ENCODE results near the gene NR3C2. TPM values are rescaled to one million over a fixed set of nuclear protein-coding genes. Genes with fewer than 3 reads are reported as not detected.

Gene NR3C2
- total RNA-seq, 1 donor from 2014 or later = 42.3 TPM

GRCh38 chr4:148259841-148260240 lies 182.4 kb downstream of the NR3C2 start:
- no peaks in the 10 kb centered on the region for H3K27me3 ChIP-seq
- no peak overlapping the region for H3K27ac ChIP-seq
- no peak overlapping the region for H3K4me3 ChIP-seq
- no peaks in the 10 kb centered on the region for H3K36me3 ChIP-seq
- intact Hi-C loops (cut with DNase I) = no loop called here
- TF ChIP-seq CTCF (IDR thresholded peaks at IDR 0.05) = no peak
- DNase-seq (ENCODE audit: low spot score in 2 of 2) = no peak
- H3K9me3 ChIP-seq = no peaks in the 10 kb centered on the region
- H3K4me1 ChIP-seq = no peaks in the 10 kb centered on the region

DNA sequence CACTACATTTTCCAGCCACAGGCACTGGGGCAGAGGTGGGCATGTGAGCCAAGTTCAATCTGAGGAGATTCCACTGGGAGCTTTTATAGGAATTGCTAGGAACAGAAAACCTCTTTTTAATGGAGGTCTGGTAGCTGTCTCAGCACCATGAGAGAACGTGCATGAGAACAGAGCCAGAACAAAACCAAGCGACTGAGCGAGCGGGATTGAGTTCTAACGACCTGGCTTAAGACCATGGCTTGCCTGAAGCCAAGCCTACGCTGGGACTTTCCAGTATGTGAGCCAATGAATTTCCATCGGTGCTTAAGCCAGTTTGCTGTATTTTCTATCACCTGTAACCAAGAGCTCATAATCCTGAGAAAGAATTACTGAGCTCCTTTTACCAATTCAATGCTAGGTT lies 183.7 kb downstream of the NR3C2 start:
- no peak for TF ChIP-seq CTCF (IDR thresholded peaks at IDR 0.05)
- no peak for DNase-seq (ENCODE audit: low spot score in 2 of 2)
- Histone ChIP-seq H3K27me3 (no peaks in the 10 kb centered on the region), H3K4me3 (no peak overlapping the region), H3K4me1 (no peaks in the 10 kb centered on the region), H3K36me3 (no peaks in the 10 kb centered on the region), H3K27ac (no peak overlapping the region), H3K9me3 (no peaks in the 10 kb centered on the region)
- intact Hi-C loops (cut with DNase I) = no loop called here

DNA sequence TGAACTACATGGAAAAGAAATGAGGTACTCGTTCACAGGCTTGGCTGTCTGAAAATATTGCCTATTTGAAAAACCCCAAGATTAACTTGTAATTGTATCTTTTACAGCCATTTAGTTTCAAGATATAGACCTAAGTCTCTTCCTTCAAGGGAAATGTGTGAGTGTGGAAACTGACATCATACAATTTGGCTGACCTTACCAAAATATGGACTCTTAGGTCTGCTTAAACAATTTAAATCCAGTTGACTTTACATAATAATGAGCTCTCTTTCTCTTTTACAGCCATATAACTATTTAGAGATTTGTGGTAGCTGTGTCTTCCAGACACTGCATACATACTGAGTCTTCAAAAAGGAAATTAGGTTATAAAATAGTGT lies 186.9 kb downstream of the NR3C2 start:
- H3K36me3 ChIP-seq = no peaks in the 10 kb centered on the region
- DNase-seq (ENCODE audit: low spot score in 2 of 2) = no peak
- no peaks in the 10 kb centered on the region for H3K27me3 ChIP-seq
- no peaks in the 10 kb centered on the region for H3K4me1 ChIP-seq
- intact Hi-C loops (cut with DNase I) = no loop called here
- no peaks in the 10 kb centered on the region for H3K9me3 ChIP-seq
- no peak for TF ChIP-seq CTCF (IDR thresholded peaks at IDR 0.05)
- no peak overlapping the region for H3K27ac ChIP-seq
- no peak overlapping the region for H3K4me3 ChIP-seq

DNA sequence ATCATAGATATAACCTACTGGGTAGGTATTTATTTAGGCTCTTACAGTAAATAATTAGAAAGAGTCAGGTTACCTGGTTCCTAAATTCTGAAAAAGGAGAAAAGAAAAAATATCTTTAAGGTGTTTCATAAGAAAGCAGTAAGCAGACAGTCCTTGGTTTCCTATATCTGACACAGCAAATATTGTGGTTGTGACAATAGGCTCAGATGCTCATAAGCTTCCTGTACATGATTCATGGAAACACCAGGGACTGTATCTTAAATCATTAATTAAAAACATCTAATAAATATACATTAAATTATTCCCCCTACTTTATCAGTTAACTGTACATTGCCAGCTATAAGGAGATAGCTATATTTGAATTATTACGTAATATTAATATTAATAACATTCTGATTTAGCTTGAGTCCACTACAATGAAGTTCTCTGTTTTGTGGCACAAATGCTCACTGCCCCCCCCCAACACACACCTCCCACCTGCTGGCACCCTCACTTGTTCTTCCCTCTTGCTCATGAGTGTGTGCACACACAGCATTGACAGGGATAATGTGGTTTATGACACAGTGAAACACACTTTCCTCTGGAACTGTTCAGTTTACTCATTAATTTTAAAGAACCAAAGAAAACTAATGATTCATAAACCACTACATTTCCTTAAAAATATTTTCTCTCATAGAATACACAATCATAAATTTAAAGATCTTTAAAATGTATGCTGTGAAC lies 187.4 kb downstream of the NR3C2 start:
- H3K9me3 ChIP-seq = no peaks in the 10 kb centered on the region
- no peak overlapping the region for H3K27ac ChIP-seq
- DNase-seq (ENCODE audit: low spot score in 2 of 2) = no peak
- H3K36me3 ChIP-seq = no peaks in the 10 kb centered on the region
- no peak for TF ChIP-seq CTCF (IDR thresholded peaks at IDR 0.05)
- no peaks in the 10 kb centered on the region for H3K27me3 ChIP-seq
- intact Hi-C loops (cut with DNase I) = no loop called here
- H3K4me3 ChIP-seq = no peak overlapping the region
- no peaks in the 10 kb centered on the region for H3K4me1 ChIP-seq

GRCh38 chr4:148253768-148254167 lies 188.4 kb downstream of the NR3C2 start:
- Histone ChIP-seq H3K4me3 (no peak overlapping the region), H3K27ac (no peak overlapping the region), H3K9me3 (no peaks in the 10 kb centered on the region), H3K4me1 (no peaks in the 10 kb centered on the region), H3K36me3 (no peaks in the 10 kb centered on the region), H3K27me3 (no peaks in the 10 kb centered on the region)
- TF ChIP-seq CTCF (IDR thresholded peaks at IDR 0.05) = no peak
- no peak for DNase-seq (ENCODE audit: low spot score in 2 of 2)
- intact Hi-C loops (cut with DNase I) = no loop called here

DNA sequence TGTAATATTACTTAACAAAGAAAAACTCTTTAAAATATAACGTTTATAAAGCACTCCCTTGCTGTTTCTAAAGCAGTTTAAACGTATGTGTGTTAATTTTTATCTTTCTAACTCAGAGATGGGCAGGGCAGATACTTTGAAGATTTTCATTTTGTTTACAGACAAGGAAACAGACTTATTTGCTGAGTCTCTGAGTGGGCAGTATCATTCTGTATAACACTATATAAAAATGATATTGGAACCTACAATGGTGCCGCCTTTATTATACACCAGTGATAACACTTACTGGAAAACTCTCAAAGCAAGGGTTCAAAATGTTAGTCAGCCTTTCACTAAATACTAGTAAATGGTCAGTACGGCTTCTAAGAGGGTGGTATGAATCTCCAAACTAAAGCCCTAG lies 193.4 kb downstream of the NR3C2 start:
- no peak for TF ChIP-seq CTCF (IDR thresholded peaks at IDR 0.05)
- H3K27ac ChIP-seq = no peak overlapping the region
- H3K4me1 ChIP-seq = no peaks in the 10 kb centered on the region
- DNase-seq (ENCODE audit: low spot score in 2 of 2) = no peak
- no peaks in the 10 kb centered on the region for H3K36me3 ChIP-seq
- H3K9me3 ChIP-seq = no peaks in the 10 kb centered on the region
- H3K27me3 ChIP-seq = no peaks in the 10 kb centered on the region
- H3K4me3 ChIP-seq = no peak overlapping the region
- intact Hi-C loops (cut with DNase I) = no loop called here

Data from ascending aorta (tissue), 2 donors.